HG03575 (cell line): ENCODE measurements around the gene ZNF423.

Experiments
- ATAC-seq: cut with Tn5 transposase; IDR thresholded peaks from one replicate; pipeline ENCODE4 v1.9.1; 2021; ENCODE audit not compliant: unreplicated experiment, insufficient number of reproducible peaks, low FRiP score; ENCODE audit errors: extremely low read depth

Gene ZNF423

GRCh38 chr16:49440156-49441065 is 415.5 kb downstream of the ZNF423 start:
- no peak for ATAC-seq

GRCh38 chr16:49439676-49440075 is 416.2 kb downstream of the ZNF423 start:
- no peak for ATAC-seq

- ATAC-seq: no peak
Observed at GRCh38 chr16:49439050-49439449, 416.9 kb downstream of the ZNF423 start.
